CD4-positive, alpha-beta memory T cell (primary cell): Measurements from ENCODE around the gene TENT5C. TPM values are rescaled to one million over a fixed set of nuclear protein-coding genes. Genes with fewer than 3 reads are reported as not detected.

Experiments
- CTCF ChIA-PET: fragments of 350-600 bp; sonication (Branson Sonifier 250); formaldehyde crosslinking; loops from one replicate; lab custom pipeline; 2021; ENCODE audit warnings: inconsistent platforms; ENCODE audit not compliant: partially characterized antibody; lab: Charles Lee
- POLR2A ChIA-PET: fragments of 350-600 bp; sonication (Branson Sonifier 250); formaldehyde crosslinking; loops from one replicate; lab custom pipeline; 2021; ENCODE audit not compliant: partially characterized antibody; lab: Charles Lee
- DNase-seq, 5 donors: peaks; one replicate each; pipeline versions ENCODE4 v3.0.0 to v3.0.0-alpha.2; 2020 to 2022; ENCODE audit warnings: mixed read lengths in 1 of 5
- H3K27ac ChIP-seq: one replicate; pipeline ENCODE4 v1.7.0; 2013; ENCODE audit warnings: low read depth, low read length
- H3K27me3 ChIP-seq: 2 replicates; pipeline ENCODE4 v1.7.0; 2013; ENCODE audit warnings: mild to moderate bottlenecking, low read length, moderate library complexity; ENCODE audit not compliant: insufficient read depth
- H3K36me3 ChIP-seq: 2 replicates; pipeline ENCODE4 v1.7.0; 2013; ENCODE audit warnings: mild to moderate bottlenecking, low read length, moderate library complexity; ENCODE audit not compliant: insufficient read depth
- H3K4me1 ChIP-seq: 2 replicates; pipeline ENCODE4 v1.7.0; 2013; ENCODE audit warnings: mild to moderate bottlenecking, low read length, moderate library complexity; ENCODE audit not compliant: insufficient read depth
- H3K4me3 ChIP-seq, 2 donors: one replicate each; pipeline ENCODE4 v1.7.0; 2013; ENCODE audit warnings: low read length in 2 of 2, mild to moderate bottlenecking in 1 of 2
- H3K9me3 ChIP-seq, 2 donors: one replicate each; pipeline ENCODE4 v1.7.0; 2013; ENCODE audit warnings: low read length in 2 of 2, control low read depth in 1 of 2; ENCODE audit not compliant: control insufficient read depth in 1 of 2
- H3K27ac Mint-ChIP-seq, 7 donors: one replicate each; pipeline ENCODE4 v1.8.0; 2020 to 2021; ENCODE audit warnings: mixed read lengths in 7 of 7, mild to moderate bottlenecking in 6 of 7, inconsistent platforms in 3 of 7, moderate library complexity in 3 of 7
- H3K27me3 Mint-ChIP-seq, 2 donors: one replicate each; pipeline ENCODE4 v1.8.0; 2020 to 2021; ENCODE audit warnings: mixed read lengths in 2 of 2
- H3K36me3 Mint-ChIP-seq, 2 donors: one replicate each; pipeline ENCODE4 v1.8.0; 2020 to 2021; ENCODE audit warnings: mixed read lengths in 2 of 2, inconsistent platforms in 1 of 2, mild to moderate bottlenecking in 1 of 2
- H3K4me1 Mint-ChIP-seq, 4 donors: one replicate each; pipeline ENCODE4 v1.8.0; 2020 to 2021; ENCODE audit warnings: mixed read lengths in 4 of 4, mild to moderate bottlenecking in 1 of 4
- H3K4me3 Mint-ChIP-seq, 8 donors: one replicate each; pipeline ENCODE4 v1.8.0; 2020 to 2021; ENCODE audit warnings: mixed read lengths in 8 of 8, mild to moderate bottlenecking in 7 of 8, moderate library complexity in 6 of 8, inconsistent platforms in 3 of 8
- H3K9me3 Mint-ChIP-seq, 8 donors: one replicate each; pipeline ENCODE4 v1.8.0; 2020 to 2021; ENCODE audit warnings: mixed read lengths in 8 of 8, mild to moderate bottlenecking in 5 of 8, inconsistent platforms in 3 of 8, moderate library complexity in 1 of 8
- intact Hi-C: fragments of 100-400 bp; cut with micrococcal nuclease; formaldehyde crosslinking; loops from one replicate; pipeline ENCODE4 v1.15.1; 2023
- polyA plus RNA-seq, 2 donors: library from polyadenylated mRNA; unstranded; fragments of 300-500 nt; fragmentation: Illumina TruSeq; gene quantifications; one replicate each; pipeline ENCODE4 v1.2.3, GENCODE V29; 2021
- total RNA-seq, 2 experiments: library from RNA; stranded (reverse); gene quantifications; one replicate each; pipeline ENCODE4 v1.2.3, GENCODE V29; 2021

The TENT5C gene
- total and polyA plus RNA-seq, 4 experiments from 2014 or later: 5.3 to 43.0 (median 14.4) TPM

GRCh38 chr1:117590273-117590925 is 15.4 kb upstream of the TENT5C start:
- Histone ChIP-seq H3K9me3 (no peaks in the 10 kb centered on the region), H3K36me3 (no peaks in the 10 kb centered on the region), H3K27ac (no peak overlapping the region), H3K4me3 (no peak overlapping the region), H3K27me3 (no peaks in the 10 kb centered on the region), H3K4me1 (no peaks in the 10 kb centered on the region)
- ChIA-PET CTCF (interaction anchor here (1.6 to 2.4 kb wide), 2 partner anchors 55 to 84 kb away, joined by 8 to 10 read pairs; no protein-coding TSS in a partner anchor), POLR2A (interaction anchor here (1.0 kb wide), 1 partner anchor 64 kb away, joined by 4 read pairs; no protein-coding TSS in a partner anchor)
- no peak for DNase-seq
- H3K9me3 Mint-ChIP-seq: no peaks in the 10 kb centered on the region
- peak overlapping the region in 1 of 7 donors; percentile 47 for H3K27ac Mint-ChIP-seq
- intact Hi-C loops: no loop called here
- no peak overlapping the region for H3K4me3 Mint-ChIP-seq
- no peaks in the 10 kb centered on the region for H3K36me3 Mint-ChIP-seq
- H3K27me3 Mint-ChIP-seq: no peaks in the 10 kb centered on the region
- H3K4me1 Mint-ChIP-seq: peaks cover 0 to 2% (median 0%) of the 10 kb centered on the region in 4 donors

GRCh38 chr1:117591252-117591651 is 14.6 kb upstream of the TENT5C start:
- Mint-ChIP-seq H3K27ac (no peak overlapping the region), H3K27me3 (no peaks in the 10 kb centered on the region), H3K9me3 (no peaks in the 10 kb centered on the region), H3K4me3 (no peak overlapping the region), H3K4me1 (peaks cover 0 to 2% (median 0%) of the 10 kb centered on the region in 4 donors), H3K36me3 (no peaks in the 10 kb centered on the region)
- ChIA-PET POLR2A (interaction anchor here (0.7 to 1.0 kb wide), 3 partner anchors 15 to 70 kb away, joined by 3 to 4 read pairs (median 3); partner anchors contain the start of gene TENT5C), CTCF (interaction anchor here (0.6 to 2.4 kb wide), 3 partner anchors 56 to 164 kb away, joined by 3 to 10 read pairs (median 8); no protein-coding TSS in a partner anchor)
- H3K27ac ChIP-seq: no peak overlapping the region
- DNase-seq: no peak
- no peaks in the 10 kb centered on the region for H3K9me3 ChIP-seq
- H3K4me3 ChIP-seq: no peak overlapping the region
- H3K36me3 ChIP-seq: no peaks in the 10 kb centered on the region
- intact Hi-C loops: no loop called here
- no peaks in the 10 kb centered on the region for H3K27me3 ChIP-seq
- no peaks in the 10 kb centered on the region for H3K4me1 ChIP-seq

GRCh38 chr1:117592155-117592554 is 13.7 kb upstream of the TENT5C start:
- Mint-ChIP-seq H3K9me3 (no peaks in the 10 kb centered on the region), H3K27ac (no peak overlapping the region), H3K27me3 (no peaks in the 10 kb centered on the region), H3K36me3 (no peaks in the 10 kb centered on the region), H3K4me3 (no peak overlapping the region), H3K4me1 (peaks cover 0 to 2% (median 0%) of the 10 kb centered on the region in 4 donors)
- Histone ChIP-seq H3K4me3 (no peak overlapping the region), H3K4me1 (no peaks in the 10 kb centered on the region), H3K27me3 (no peaks in the 10 kb centered on the region), H3K9me3 (no peaks in the 10 kb centered on the region), H3K36me3 (no peaks in the 10 kb centered on the region), H3K27ac (no peak overlapping the region)
- DNase-seq: no peak
- intact Hi-C loops: no loop called here
- ChIA-PET CTCF (interaction anchor here (0.8 to 2.4 kb wide), 3 partner anchors 57 to 80 kb away, joined by 3 to 8 read pairs (median 4); no protein-coding TSS in a partner anchor), POLR2A (no interaction called here)

- H3K4me1 Mint-ChIP-seq: peaks cover 0 to 2% (median 0%) of the 10 kb centered on the region in 4 donors
- H3K9me3 Mint-ChIP-seq: no peaks in the 10 kb centered on the region
- Histone ChIP-seq H3K4me3 (no peak overlapping the region), H3K4me1 (no peaks in the 10 kb centered on the region), H3K9me3 (no peaks in the 10 kb centered on the region), H3K36me3 (no peaks in the 10 kb centered on the region), H3K27ac (no peak overlapping the region), H3K27me3 (no peaks in the 10 kb centered on the region)
- no peak for DNase-seq
- CTCF ChIA-PET: interaction anchor here (1.0 to 2.5 kb wide), 2 partner anchors 13 to 59 kb away, joined by 3 to 12 read pairs; no protein-coding TSS in a partner anchor
- no peak overlapping the region for H3K4me3 Mint-ChIP-seq
- no peaks in the 10 kb centered on the region for H3K36me3 Mint-ChIP-seq
- POLR2A ChIA-PET: interaction anchor here (0.6 to 1.5 kb wide), 4 partner anchors 13 to 67 kb away, joined by 3 read pairs; no protein-coding TSS in a partner anchor
- peak overlapping the region in 1 of 7 donors; percentile 24 for H3K27ac Mint-ChIP-seq
- H3K27me3 Mint-ChIP-seq: no peaks in the 10 kb centered on the region
- intact Hi-C loops: no loop called here
Measured at GRCh38 chr1:117594261-117594990, 11.4 kb upstream of the TENT5C start.

- no peaks in the 10 kb centered on the region for H3K36me3 ChIP-seq
- H3K4me3 Mint-ChIP-seq: no peak overlapping the region
- POLR2A ChIA-PET: no interaction called here
- H3K4me1 Mint-ChIP-seq: peaks cover 0 to 2% (median 0%) of the 10 kb centered on the region in 4 donors
- no peaks in the 10 kb centered on the region for H3K9me3 Mint-ChIP-seq
- no peaks in the 10 kb centered on the region for H3K36me3 Mint-ChIP-seq
- H3K4me1 ChIP-seq: no peaks in the 10 kb centered on the region
- no peak overlapping the region for H3K27ac ChIP-seq
- no peaks in the 10 kb centered on the region for H3K27me3 ChIP-seq
- intact Hi-C loops: no loop called here
- no peak overlapping the region for H3K4me3 ChIP-seq
- H3K27ac Mint-ChIP-seq: no peak overlapping the region
- DNase-seq: no peak
- no peaks in the 10 kb centered on the region for H3K9me3 ChIP-seq
- CTCF ChIA-PET: interaction anchor here (1.2 kb wide), 1 partner anchor 61 kb away, joined by 3 read pairs; no protein-coding TSS in a partner anchor
- H3K27me3 Mint-ChIP-seq: no peaks in the 10 kb centered on the region
Measured at GRCh38 chr1:117596023-117596720, 9.7 kb upstream of the TENT5C start.

- intact Hi-C loops: no loop called here
- no peaks in the 10 kb centered on the region for H3K9me3 ChIP-seq
- no peak overlapping the region for H3K4me3 Mint-ChIP-seq
- no peaks in the 10 kb centered on the region for H3K9me3 Mint-ChIP-seq
- CTCF ChIA-PET: no interaction called here
- H3K4me3 ChIP-seq: no peak overlapping the region
- no peaks in the 10 kb centered on the region for H3K27me3 ChIP-seq
- no peaks in the 10 kb centered on the region for H3K36me3 Mint-ChIP-seq
- POLR2A ChIA-PET: no interaction called here
- H3K27ac Mint-ChIP-seq: peak overlapping the region in 1 of 7 donors; percentile 25
- no peak for DNase-seq
- no peaks in the 10 kb centered on the region for H3K27me3 Mint-ChIP-seq
- H3K4me1 Mint-ChIP-seq: peaks cover 0 to 2% (median 0%) of the 10 kb centered on the region in 4 donors
- H3K4me1 ChIP-seq: no peaks in the 10 kb centered on the region
- no peaks in the 10 kb centered on the region for H3K36me3 ChIP-seq
- no peak overlapping the region for H3K27ac ChIP-seq
Measured at GRCh38 chr1:117598489-117598888, 7.4 kb upstream of the TENT5C start.
